Activated CD8-positive, alpha-beta memory T cell treated with anti-CD3 and anti-CD28 coated beads for 4 hours (primary cell): ENCODE measurements around the gene PRM1.
"Not testable (repeated sequence)": the region's sequence is repeated elsewhere in the genome, so short reads cannot be mapped to it uniquely, and the experiment has no call there.

Experiments
- DNase-seq, 2 donors: peaks; one replicate each; pipeline ENCODE4 v3.0.0-alpha.2; 2020; ENCODE audit warnings: low read depth in 2 of 2

The PRM1 gene

DNA sequence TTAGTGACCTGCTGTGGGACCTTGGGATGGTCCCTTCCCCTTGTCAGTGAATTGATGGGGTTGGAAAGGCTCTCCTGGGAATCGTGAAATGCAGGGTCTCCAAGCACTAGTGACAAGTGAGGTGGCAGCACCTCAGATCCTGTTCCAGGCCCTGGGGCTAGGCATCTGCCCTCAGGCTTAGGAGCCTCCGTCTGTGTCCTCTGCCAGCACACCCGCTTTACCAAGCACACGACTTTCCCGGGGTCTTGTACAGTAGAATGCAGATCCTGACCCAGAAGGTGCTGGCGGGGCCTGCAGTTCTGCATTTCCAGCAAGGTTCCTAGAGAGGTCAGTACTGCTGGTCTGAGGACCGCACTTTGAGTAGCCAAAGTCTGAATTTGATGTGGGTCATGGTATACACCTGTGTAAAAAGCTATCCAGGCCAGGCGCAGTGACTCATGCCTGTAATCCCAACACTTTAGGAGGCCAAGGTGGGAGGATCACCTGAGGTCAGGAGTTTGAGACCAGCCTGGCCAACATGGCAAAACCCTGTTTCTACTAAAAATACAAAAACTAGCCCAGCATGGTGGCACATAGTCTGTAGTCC is 33.3 kb upstream of the PRM1 start:
- no peak for DNase-seq

DNA sequence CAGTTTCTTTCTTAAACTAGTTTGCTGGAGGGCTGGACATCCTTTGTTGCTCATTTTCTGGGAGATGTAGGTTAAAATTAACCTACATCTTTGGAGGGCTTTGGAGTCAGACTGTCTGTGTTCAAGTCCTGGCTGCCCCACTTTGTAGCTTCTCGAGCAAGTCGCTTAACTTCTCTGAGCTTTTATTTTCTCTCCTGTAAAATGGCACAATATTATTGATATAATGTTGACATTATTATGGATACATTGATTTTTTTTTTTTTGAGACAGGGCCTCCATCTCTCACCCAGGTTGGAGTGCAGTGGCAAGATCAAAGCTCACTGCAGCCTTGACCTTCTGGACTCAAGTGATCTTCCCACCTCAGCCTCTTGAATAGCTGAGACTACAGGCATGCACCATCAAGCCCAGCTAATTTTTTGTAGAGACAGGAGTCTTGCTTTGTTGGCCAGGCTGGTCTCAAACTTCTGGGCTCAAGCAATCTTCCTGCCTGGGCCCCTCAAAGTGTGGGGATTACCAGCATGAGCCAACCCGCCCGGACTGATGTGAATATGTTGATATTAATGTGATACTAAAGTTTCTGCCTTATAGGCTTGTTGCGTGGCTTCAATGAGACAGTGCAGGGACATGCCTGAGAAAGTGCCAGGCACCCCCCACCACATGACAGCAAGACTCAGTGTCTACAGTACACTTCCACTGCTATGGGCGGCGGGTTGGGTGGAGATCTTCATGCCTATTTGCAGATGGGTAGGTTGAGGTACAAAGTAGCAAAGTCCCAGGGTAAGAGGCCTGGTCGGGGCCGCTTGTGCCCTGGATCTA is 32.6 kb upstream of the PRM1 start:
- no peak for DNase-seq

DNA sequence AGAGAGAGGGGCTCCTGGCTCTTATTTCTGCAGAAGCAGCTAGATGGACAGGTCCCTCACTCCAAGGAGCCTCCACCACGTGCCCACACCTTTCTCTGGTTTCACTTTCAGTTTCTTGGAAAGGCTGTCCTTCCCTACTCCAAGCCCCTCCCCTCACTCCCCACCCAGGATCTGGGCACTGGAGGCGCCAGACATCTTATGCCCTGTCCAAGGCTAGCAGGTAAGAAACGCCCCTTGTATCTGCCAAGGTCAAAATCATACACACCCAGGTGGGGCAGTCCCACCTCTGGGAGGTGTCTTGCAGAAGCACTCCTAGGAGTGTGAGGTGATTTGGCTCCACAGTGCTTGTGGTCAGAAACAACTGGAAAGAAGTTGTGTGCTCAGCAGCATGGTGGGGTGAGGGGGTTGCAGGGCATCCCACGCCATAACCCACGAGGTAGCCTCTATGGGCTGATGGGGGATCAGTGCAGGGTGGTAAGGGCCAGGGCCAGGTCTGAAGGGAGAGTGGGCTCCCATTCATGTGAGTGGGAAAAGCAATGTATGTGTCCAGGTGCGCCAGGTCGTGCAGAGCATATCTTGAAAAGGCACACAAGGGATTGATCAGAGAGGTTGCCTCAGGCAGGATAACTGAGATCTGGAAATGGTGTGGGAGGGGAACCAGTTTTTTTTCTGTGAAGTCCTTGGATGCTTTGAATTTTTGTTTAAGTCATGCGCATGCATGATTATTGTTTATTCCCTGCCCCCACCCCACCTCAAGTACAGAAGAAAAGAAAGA is 31.8 kb upstream of the PRM1 start:
- DNase-seq: no peak

DNA sequence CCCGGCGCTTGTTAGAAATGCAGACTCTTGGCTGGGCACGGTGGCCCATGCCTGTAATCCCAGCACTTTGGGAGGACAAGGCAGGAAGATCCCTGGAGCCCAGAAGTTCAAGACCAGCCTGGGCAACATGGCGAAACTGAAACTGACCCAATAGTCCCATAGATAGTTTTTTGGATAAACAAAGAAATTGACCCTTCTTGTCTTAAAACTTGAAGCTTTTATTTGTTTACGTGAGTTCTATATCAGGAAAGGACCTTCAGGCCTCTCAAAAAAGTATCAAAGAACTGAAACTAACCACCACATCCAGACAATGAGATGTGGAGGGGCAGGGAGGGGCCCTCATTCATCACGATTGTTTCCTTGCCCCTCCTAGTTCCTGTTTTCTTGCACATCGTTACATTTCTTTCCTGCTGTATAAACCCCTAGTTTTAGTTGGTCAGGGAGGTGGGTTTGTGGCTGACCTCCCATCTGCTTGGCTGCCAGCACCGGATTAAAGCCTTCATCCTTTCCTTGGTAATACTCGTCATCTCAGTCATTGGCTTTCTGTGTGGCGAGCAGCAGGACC is 29.9 kb upstream of the PRM1 start:
- no peak for DNase-seq

DNA sequence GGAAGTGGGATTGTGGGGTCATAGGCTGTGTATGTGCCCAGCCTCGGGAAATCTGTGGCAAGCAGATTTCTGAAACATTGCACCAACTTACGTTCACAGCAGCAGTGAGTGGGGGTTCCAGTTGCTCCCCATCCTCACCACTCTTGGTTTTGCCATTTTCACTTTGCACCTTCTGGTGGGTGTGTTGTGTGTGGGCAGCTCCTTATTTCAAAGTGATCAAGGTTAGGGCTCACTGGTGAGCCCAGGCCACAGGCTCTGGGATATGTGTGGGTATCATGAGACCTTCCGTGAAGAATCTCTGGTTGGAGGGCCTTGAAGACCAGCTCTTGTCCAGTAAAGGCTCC is 29.5 kb upstream of the PRM1 start:
- no peak for DNase-seq

DNA sequence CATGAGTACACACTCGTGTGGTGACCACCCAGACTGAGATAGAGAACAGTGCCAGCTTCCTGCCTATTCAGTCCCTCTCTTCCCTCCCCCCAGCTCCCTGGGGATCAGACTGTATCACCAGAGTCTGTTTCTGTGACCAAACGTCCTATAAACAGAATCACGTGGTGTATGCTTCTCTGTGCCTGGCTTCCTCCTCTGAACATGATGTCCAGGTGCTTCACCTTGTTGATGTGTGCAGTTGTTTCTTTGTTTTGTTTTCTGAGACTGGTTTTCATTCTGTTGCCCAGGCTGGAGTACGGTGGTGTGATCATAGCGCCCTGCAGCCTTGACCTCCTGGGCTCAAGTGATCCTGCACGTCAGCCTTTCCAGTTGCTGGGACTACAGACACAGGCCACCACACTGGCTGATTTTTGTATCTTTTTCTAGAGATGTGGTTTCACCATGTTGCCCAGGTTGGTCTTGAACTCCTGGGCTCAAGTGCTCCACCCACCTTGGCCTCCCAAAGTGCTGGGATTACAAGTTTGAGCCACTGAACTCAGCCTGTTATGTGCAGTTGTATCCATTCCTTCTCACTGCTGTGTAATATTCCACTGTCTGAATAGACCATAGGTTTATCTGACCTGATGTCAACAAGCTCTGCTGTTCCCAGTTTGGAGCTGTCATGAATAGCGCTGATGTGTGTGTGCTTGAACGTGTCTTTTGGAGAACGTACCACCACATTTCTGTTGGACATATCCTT is 28.9 kb upstream of the PRM1 start:
- DNase-seq: no peak

DNA sequence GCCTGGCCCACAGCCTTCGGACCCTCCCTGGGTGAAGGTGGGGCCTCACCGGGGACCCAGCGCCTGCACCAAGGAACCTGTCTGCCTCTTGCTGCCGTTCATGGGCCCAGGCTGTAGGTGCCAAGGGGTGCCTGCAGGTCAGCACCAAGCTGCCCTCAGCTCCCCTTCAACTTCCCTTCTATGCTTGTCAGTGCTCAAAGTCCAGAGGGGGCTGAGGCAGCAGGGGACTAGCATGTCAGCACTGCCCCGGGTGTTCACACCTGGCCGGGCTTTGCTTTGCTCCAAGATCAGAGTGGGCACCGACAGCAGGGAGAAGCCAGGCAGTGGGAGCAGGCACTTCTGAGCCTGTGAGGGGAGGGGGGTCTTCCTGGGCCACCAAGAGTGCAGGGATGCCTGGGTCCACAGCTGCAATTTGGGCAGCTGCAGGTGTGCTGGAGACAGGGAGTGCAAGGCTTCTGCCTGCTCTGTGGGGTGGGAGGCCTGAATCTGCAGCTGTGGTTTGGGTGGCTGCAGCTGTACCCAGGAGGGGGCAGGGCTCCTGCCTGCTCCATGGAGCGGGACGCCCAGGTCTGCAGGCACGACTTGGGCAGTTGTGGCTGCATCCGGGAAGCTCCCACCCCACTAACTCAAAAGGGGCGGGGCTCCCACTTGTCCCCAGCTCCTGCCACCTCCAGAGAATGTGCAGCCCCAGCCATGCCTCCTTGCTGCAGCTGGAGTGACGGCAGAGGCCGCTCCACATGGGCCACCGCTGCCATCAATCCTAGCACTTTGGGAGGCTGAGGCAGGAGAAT is 27.6 kb upstream of the PRM1 start:
- no peak for DNase-seq

DNA sequence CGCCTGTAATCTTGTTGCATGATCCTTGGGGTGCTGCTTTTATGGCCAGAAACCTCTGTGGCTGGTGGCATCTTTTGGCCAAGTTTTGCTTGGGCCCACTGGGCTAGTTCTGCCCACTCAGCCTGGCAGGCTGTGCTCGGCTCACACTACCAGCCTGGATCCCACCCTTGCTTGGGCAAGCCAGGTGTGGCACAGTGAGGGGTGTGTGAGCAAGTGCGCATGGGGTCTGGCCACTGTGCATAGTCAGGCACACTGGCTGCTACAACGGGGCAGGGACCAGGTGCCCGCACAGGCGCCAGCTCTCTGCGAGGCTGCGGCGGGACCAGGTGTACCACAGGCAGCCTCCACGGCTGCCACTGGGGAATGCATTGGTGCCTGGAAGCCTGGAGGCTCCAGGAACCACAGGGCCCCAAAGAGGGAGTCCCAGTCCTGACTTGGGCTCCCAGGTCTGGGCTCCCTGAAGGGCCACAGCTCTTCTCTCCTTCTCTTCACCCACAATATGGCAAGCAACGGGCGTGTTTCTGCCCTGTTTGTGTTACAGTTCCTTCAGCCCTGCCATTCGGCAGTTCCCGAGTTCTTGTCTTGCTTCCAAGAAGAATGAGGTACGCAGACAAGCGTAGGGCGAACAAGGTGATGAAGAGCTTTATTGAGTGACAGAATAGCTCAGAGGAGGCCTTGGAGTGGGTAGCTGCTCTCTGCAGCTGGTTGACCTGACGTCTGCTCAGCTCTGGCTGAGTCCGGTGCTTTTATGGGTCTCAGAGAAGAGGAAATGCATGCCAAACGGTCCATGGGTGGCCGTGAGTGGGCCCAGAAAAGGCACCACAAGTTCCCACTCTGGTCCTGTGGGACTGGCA is 26.7 kb upstream of the PRM1 start:
- no peak for DNase-seq

DNA sequence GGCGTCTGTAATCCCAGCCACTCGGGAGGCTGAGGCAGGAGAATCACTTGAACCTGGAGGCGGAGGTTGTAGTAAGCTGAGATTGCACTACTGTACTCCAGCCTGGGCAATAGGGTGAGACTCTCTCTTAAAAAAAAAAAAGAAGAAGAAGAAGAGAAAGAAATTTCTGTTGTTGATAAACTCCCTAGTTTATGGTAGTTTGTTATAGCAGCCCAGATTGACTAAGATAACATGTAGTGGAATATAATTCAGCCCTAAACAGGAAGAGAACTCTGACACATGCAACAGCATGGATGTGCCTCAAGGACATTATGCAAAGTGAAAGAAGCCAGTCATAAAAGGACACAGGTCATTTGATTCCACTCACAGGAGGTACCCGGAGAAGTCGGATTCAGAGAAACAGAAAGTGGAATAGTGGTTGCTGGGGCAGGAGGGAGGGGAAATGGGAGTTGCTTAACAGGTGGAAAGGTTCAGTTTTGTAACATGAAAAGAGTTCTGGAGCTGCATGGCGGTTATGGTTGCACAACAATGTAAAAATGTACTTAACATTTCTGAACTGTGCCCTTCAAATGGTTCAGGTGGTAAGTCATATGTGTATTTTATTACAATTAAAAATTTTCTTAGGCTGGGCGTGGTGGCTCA is 26.0 kb upstream of the PRM1 start:
- no peak for DNase-seq

DNA sequence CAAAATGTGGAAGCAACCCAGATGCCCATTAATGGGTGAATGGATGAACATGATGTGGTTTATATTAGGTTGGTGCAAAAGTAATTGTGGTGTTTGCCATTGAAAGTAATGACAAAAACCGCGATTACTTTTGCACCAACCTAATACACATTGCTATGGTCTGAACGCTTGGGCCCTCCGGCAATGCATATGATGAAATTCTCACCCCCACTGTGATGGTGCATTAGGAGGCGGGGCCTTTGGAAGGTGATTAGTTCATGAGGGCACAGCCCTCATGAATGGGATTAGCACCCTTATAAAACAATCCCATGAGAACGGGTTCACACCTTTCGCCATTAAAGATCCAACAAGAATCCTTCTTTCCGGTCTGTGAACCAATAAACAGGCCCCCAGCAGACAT is 25.3 kb upstream of the PRM1 start:
- no peak for DNase-seq

DNA sequence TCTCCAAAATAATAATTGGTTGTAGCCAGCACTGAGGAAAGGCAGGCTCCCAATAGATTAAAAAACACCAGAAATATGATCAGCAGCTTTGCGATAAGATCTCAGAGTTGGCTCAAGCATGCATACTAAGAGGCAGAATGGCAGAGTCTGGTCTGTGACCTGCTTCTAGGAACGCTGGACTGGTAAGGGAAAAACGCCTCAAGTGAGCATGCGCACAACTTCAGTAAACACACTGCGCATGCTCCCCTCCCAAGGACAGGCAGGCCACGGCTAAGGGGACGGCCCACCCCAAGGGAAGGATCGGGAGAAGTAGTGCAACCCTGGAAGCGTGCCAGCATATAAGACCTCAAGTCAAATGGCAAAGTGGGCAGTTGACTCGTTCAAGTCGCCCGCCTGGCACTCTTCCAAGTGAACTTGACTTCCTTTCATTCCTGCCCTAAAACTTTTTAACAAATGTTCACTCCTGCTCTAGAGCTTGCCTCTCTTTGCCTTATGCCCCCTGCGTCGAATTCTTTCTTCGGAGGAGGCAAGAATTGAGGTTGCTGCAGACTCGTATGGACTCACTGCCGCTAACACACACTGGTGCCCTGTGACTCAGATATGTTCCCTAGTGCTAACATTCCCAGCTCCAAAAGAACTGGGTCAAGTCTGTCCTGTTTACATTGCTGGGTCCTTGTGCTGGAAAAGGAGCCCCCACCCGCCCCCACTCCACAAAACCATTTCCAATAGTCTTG is 22.4 kb upstream of the PRM1 start:
- DNase-seq: no peak

DNA sequence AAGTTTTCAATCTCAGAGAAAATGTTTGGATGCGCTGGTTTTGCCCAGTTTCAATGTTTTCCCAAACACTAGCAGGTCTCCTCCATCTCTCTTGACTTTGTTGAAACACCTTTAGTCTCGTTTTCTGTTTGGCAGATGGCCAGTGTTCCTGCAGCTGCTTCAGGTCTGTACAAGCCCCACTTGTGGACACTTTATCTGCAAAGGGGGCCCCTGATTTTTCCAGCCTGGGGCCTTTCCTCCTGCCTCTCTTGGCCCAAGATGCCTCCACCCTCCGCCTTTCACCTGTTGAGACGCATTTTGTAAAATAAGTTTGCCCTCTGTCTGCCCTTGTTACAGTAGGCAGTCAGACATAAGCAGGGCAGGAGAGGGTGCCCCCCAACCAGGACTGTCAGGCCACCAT is 21.8 kb upstream of the PRM1 start:
- DNase-seq: no peak

DNA sequence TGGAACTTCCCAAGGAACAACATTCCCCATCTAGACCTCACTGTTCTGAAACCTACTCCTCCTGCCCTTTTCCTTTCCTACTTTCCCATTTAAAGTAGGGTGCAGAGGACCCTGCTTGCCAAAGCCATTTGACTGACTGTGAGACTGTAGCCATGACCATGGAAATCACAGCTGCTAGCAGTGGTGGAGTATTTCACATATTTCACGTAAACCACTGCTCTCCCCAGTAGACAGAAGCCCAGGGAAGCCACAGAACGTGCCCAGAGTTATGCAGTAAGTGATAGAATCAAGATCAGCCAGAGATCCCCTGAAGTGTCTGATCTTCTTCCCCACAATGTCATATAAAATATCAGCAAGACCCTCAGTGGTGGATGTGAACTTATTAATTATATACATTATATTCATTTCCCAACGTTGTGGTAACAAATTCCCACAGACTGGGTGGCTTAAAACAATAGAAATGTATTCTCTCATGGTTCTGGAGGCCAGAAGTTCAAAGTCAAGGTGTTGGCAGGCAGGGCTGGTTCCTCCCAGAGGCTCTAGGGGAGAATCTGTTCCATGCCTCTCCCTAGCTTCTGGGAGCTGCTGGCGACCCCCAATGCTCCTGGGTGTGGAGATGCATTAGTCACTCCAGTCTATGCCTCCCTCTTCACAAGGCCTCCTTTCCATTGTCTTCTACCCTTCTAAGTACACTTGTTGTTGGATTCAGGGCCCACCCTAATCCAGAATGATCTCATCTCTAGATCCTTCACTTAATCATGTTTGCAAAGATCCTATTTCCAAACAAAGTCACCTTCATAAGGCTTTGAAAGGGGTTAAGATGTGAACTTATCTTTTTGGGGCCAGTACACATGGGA is 20.7 kb upstream of the PRM1 start:
- DNase-seq: no peak

DNA sequence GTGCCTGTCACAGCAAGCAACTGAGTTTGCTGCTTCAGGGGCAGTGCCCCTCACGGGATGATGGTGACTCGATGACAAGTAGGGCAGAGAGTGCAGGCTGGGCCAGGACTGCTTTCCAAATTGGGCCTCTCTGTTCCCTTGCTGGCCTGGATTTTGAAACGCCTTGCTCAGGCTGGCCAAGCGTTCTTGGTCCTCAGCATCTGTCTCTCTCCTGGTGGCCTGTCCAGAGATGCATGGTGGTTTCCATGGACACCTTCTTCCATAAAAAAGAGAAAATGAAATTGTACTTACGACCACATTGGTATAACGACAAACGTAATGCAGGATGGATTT is 19.4 kb upstream of the PRM1 start:
- no peak for DNase-seq

DNA sequence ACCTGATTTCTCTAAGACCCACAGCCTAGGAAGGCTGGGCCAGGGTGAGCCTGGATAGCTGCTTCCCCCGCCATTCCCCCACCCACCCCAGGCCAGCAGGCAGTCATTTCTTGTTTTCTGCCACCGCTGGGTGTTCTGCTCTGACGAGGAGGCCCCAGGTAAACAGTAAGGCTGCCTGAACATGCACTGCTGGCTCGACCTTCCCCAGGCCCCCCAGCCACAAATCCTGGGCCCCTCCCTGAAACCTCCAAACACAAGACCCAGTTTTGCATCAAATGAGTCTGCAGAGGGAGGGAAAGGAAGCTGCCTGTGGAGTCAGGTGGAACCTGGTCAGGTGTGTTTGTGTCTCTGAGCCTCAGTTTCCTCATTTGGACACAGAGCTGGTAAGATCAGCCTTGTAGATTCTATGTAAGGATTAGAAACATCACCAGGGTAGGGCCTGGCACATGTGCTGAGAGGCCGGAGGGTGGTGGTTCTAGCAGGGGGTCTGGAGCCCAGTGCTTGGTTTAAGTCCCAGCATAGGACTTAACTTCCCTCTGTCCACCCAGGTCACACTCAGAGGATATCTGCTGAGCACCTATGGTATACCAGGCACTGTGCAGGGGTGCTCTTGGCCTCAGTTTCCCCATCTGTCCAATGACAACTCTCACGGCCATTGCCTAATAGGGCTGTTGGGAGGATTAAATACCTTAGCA is 18.9 kb upstream of the PRM1 start:
- no peak for DNase-seq

DNA sequence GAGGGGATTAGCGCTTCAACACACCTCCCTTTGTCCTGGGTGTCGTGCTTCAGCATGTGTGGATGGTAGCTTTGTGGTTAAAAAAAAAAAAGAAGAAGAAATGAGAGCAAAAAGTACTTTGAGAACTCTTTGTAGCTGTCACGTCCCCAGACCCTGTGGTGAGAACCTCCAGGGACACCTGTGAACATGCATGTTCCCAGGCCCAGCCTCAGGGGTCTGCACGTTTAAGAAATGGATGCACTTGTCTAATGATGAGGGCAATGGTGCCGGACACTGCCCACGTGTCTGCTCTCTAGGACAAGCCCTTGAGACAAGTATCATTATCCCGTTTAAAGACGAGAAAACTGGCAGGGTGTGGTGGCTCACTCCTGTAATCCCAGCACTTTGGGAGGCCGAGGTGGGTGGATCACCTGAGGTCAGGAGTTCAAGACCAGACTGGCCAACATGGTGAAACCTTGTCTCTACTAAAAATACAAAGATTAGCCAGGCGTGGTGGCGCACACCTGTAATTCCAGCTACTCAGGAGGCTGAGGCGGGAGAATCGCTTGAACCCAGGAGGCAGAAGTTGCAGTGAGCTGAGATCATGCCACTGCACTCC is 17.9 kb upstream of the PRM1 start:
- not testable (repeated sequence) for DNase-seq
